ENCODE results near the gene UBE3C. TPM values are rescaled to one million over a fixed set of nuclear protein-coding genes. Genes with fewer than 3 reads are reported as not detected.
A peak's percentile ranks its signal among the peaks of the same experiment; 100 is the strongest.
"Not testable (repeated sequence)": the region's sequence is repeated elsewhere in the genome, so short reads cannot be mapped to it uniquely, and the experiment has no call there.

Gene UBE3C
- total RNA-seq, 2 donors from 2014 or later, result 58.8 to 75.9 TPM

DNA sequence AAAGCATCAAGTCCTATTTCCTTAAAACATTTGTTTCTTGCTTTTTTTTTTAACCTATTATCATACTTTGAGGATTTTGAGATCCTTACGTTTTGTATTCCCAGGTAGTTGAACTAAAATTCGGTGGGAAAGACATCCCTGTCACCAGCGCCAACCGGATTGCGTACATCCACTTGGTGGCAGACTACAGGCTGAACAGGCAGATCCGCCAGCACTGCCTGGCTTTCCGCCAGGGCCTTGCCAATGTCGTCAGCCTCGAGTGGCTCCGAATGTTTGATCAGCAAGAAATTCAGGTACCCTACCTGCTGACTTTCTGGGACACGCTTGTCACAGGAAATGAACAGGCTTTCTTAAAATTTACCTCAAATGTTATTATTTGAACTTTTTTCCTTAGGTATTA is 115.1 kb downstream of the UBE3C start:
- Mint-ChIP-seq H3K36me3 (ENCODE audit: low read depth) (peaks cover 82% of the 10 kb centered on the region), H3K9me3 (no peaks in the 10 kb centered on the region)

DNA sequence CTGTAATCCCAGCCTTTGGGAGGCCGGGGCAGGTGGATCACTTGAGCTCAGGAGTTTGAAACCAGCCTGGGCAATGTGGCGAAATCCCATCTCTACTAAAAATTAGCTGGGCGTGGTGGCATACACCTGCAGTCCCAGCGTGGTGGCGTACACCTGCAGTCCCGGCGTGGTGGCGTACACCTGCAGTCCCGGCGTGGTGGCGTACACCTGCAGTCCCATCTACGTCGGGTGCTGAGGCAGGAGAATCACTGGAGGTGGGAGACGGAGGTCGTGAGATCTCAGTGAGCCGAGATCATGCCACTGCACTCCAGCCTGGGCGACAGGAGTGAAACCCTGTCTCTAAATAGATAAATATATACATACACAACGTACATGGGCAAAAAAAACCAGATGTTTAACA is 116.1 kb downstream of the UBE3C start:
- H3K9me3 Mint-ChIP-seq; ATAC-seq (replicated peaks); H3K27ac Mint-ChIP-seq; H3K27me3 Mint-ChIP-seq; H3K4me1 Mint-ChIP-seq; H3K4me3 Mint-ChIP-seq: not testable (repeated sequence)
- peaks cover 82% of the 10 kb centered on the region for H3K36me3 Mint-ChIP-seq (ENCODE audit: low read depth)

More for the DNA sequence above, 115.1 kb downstream of the UBE3C start:
- no peaks in the 10 kb centered on the region for H3K27me3 Mint-ChIP-seq
- no peak overlapping the region for H3K4me3 Mint-ChIP-seq
- no peak overlapping the region for H3K27ac Mint-ChIP-seq
- no peaks in the 10 kb centered on the region for H3K4me1 Mint-ChIP-seq
- ATAC-seq (replicated peaks), result no peak

- Mint-ChIP-seq H3K9me3 (no peaks in the 10 kb centered on the region), H3K36me3 (ENCODE audit: low read depth) (peaks cover 82% of the 10 kb centered on the region), H3K27ac (no peak overlapping the region), H3K4me1 (no peaks in the 10 kb centered on the region), H3K4me3 (no peak overlapping the region), H3K27me3 (no peaks in the 10 kb centered on the region)
- no peak for ATAC-seq (replicated peaks)
Observed at GRCh38 chr7:157255201-157255606, 116.5 kb downstream of the UBE3C start.

- Mint-ChIP-seq H3K4me3 (no peak overlapping the region), H3K36me3 (ENCODE audit: low read depth) (peaks cover 96% of the 10 kb centered on the region), H3K27me3 (no peaks in the 10 kb centered on the region), H3K4me1 (no peaks in the 10 kb centered on the region), H3K9me3 (no peaks in the 10 kb centered on the region), H3K27ac (no peak overlapping the region)
- no peak for ATAC-seq (replicated peaks)
Observed at GRCh38 chr7:157263156-157263555, 124.4 kb downstream of the UBE3C start.

DNA sequence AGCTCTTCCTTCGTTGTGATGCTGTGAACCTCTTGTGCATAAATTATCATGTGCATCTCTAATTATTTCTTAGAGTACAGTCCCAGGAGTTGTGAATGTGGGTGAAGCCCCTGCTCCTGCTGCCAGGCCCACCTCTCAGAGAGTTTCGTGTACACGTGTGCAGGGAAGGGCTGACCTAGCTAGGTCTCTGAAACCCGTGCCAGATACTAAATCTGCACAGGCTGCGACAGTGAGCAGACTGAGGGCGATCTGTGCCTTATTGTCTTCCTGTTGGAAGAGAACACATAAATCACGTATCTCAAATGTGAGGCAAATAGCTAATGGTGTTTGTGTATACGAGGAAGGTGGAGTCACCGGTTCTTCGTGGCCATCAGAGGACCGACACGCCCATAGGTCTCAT is 126.3 kb downstream of the UBE3C start:
- no peaks in the 10 kb centered on the region for H3K9me3 Mint-ChIP-seq
- H3K4me1 Mint-ChIP-seq, result peaks cover 9% of the 10 kb centered on the region
- no peak overlapping the region for H3K27ac Mint-ChIP-seq
- H3K4me3 Mint-ChIP-seq, result no peak overlapping the region
- ATAC-seq (replicated peaks), result no peak
- peaks cover 93% of the 10 kb centered on the region for H3K36me3 Mint-ChIP-seq (ENCODE audit: low read depth)
- no peaks in the 10 kb centered on the region for H3K27me3 Mint-ChIP-seq

DNA sequence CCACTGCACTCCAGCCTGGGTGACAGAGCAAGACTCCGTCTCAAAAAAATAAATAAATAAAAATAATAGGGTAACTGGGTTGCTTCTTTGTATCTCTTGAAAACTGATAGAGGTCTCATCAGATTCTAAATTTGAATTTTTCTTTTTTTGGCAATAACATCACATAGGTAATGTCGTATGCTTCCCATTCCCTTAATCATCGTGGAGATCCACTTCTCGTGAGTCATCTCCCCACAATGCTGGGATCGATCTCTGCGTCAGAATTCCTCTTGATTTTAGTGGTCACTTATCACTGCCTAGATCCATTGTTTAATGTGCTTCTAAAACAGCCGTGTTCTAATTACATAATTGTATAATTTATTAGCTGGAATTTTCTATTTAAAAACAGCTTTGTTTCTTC is 127.5 kb downstream of the UBE3C start:
- no peaks in the 10 kb centered on the region for H3K9me3 Mint-ChIP-seq
- no peak for ATAC-seq (replicated peaks)
- no peak overlapping the region for H3K27ac Mint-ChIP-seq
- no peaks in the 10 kb centered on the region for H3K27me3 Mint-ChIP-seq
- peaks cover 93% of the 10 kb centered on the region for H3K36me3 Mint-ChIP-seq (ENCODE audit: low read depth)
- peaks cover 17% of the 10 kb centered on the region for H3K4me1 Mint-ChIP-seq
- H3K4me3 Mint-ChIP-seq, result no peak overlapping the region

- Mint-ChIP-seq H3K27ac (no peak overlapping the region), H3K4me1 (peaks cover 21% of the 10 kb centered on the region), H3K27me3 (no peaks in the 10 kb centered on the region), H3K36me3 (ENCODE audit: low read depth) (peaks cover 82% of the 10 kb centered on the region), H3K9me3 (no peaks in the 10 kb centered on the region), H3K4me3 (no peak overlapping the region)
- ATAC-seq (replicated peaks), result no peak
Observed at GRCh38 chr7:157267516-157267915, 128.8 kb downstream of the UBE3C start.

- Mint-ChIP-seq H3K36me3 (ENCODE audit: low read depth) (peaks cover 77% of the 10 kb centered on the region), H3K27me3 (no peaks in the 10 kb centered on the region), H3K4me1 (peaks cover 21% of the 10 kb centered on the region), H3K4me3 (no peak overlapping the region), H3K9me3 (no peaks in the 10 kb centered on the region), H3K27ac (no peak overlapping the region)
- ATAC-seq (replicated peaks), result no peak
Observed at GRCh38 chr7:157267956-157268355, 129.2 kb downstream of the UBE3C start.

DNA sequence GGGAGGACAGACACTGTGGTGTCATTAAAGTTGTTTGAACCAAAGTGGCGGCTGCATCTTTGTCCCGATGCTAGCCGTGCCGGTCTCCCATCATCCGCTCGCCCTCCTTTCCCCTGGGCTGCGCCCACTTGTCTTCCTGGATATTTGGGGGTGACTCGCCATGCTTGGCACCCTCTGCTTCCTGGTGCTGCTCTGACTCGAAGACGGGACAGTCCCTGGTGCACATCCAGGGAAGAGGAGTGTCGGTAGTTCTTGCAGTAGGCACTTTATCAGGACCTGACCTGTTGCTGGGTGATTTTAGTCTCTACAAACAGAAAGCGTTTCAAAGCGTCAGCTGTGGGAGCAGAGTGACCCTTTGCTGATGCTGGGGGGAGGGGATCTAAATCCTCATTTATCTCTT is 129.8 kb downstream of the UBE3C start:
- Mint-ChIP-seq H3K36me3 (ENCODE audit: low read depth) (peaks cover 71% of the 10 kb centered on the region), H3K27ac (peak overlapping the region; percentile 65), H3K4me1 (peaks cover 25% of the 10 kb centered on the region), H3K4me3 (no peak overlapping the region), H3K27me3 (no peaks in the 10 kb centered on the region), H3K9me3 (no peaks in the 10 kb centered on the region)
- ATAC-seq (replicated peaks), result no peak

DNA sequence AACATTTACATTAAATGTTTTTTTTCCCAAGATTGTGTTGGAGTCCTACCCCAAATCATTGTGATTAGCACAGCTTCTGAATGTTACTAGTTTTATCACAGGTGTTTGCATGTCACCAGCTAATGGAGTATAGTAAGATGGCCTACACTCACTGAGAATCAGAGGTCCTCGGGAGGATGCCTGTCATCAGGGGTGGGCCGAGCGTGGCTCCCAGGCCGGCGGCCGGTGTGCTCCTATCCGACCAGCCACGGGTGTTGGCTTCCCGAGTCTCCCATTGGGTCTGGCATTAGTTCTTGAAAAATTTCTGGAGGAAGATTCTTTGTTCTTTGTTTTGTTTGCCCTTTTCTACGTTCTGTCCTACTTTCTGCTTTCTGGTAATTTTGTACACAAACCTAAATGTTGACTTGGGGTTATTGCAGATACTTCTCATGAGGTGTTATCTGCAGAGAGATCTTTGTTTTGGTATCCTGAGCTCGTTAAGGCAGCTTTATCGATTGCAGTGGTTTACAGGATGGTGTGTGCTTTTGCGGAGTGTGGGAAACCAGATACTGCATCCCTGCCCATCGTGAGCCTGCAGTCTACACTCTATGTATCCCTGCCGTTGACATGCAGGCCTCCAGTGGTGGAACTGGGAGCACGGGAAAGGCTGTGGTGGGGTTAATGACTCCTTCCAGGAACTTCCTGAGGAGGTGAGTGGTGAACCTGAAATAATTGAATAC is 130.8 kb downstream of the UBE3C start:
- Mint-ChIP-seq H3K9me3 (no peaks in the 10 kb centered on the region), H3K4me1 (peaks cover 25% of the 10 kb centered on the region), H3K27me3 (no peaks in the 10 kb centered on the region), H3K4me3 (peak overlapping the region; percentile 24), H3K27ac (peak overlapping the region; percentile 51), H3K36me3 (ENCODE audit: low read depth) (peaks cover 62% of the 10 kb centered on the region)
- peak; percentile 11 for ATAC-seq (replicated peaks)

GRCh38 chr7:157270060-157270444 is 131.3 kb downstream of the UBE3C start:
- H3K4me3 Mint-ChIP-seq, result peak overlapping the region; percentile 24

GRCh38 chr7:157271315-157271990 is 132.7 kb downstream of the UBE3C start:
- ATAC-seq (replicated peaks), result no peak
- no peaks in the 10 kb centered on the region for H3K9me3 Mint-ChIP-seq
- peak overlapping the region; percentile 51 for H3K27ac Mint-ChIP-seq
- peaks cover 26% of the 10 kb centered on the region for H3K4me1 Mint-ChIP-seq
- peaks cover 43% of the 10 kb centered on the region for H3K36me3 Mint-ChIP-seq (ENCODE audit: low read depth)
- no peaks in the 10 kb centered on the region for H3K27me3 Mint-ChIP-seq
- no peak overlapping the region for H3K4me3 Mint-ChIP-seq

More at GRCh38 chr7:157270060-157270444, 131.3 kb downstream of the UBE3C start:
- ATAC-seq (replicated peaks), result no peak
- Mint-ChIP-seq H3K4me1 (peaks cover 25% of the 10 kb centered on the region), H3K36me3 (ENCODE audit: low read depth) (peaks cover 57% of the 10 kb centered on the region), H3K27me3 (no peaks in the 10 kb centered on the region), H3K27ac (peak overlapping the region; percentile 51), H3K9me3 (no peaks in the 10 kb centered on the region)

DNA sequence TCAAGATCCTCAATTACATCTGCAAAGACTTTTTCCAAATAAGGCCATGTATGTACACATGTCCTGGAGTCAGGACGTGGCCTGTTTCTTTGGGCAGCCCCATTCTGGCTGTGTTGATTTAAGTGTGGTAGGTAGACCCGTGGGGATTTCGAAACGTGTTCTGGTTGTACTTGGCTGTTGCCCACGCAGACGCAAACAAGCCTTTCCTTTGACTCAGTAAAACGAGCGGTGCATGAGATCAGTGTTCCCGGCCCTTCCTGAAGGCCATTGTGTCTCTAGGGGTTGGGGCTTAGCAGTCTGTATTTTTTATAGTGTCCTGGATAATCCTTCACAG is 133.2 kb downstream of the UBE3C start:
- Mint-ChIP-seq H3K27ac (peak overlapping the region; percentile 51), H3K27me3 (no peaks in the 10 kb centered on the region), H3K4me1 (peaks cover 29% of the 10 kb centered on the region), H3K36me3 (ENCODE audit: low read depth) (peaks cover 40% of the 10 kb centered on the region), H3K4me3 (no peak overlapping the region), H3K9me3 (no peaks in the 10 kb centered on the region)
- ATAC-seq (replicated peaks), result no peak

DNA sequence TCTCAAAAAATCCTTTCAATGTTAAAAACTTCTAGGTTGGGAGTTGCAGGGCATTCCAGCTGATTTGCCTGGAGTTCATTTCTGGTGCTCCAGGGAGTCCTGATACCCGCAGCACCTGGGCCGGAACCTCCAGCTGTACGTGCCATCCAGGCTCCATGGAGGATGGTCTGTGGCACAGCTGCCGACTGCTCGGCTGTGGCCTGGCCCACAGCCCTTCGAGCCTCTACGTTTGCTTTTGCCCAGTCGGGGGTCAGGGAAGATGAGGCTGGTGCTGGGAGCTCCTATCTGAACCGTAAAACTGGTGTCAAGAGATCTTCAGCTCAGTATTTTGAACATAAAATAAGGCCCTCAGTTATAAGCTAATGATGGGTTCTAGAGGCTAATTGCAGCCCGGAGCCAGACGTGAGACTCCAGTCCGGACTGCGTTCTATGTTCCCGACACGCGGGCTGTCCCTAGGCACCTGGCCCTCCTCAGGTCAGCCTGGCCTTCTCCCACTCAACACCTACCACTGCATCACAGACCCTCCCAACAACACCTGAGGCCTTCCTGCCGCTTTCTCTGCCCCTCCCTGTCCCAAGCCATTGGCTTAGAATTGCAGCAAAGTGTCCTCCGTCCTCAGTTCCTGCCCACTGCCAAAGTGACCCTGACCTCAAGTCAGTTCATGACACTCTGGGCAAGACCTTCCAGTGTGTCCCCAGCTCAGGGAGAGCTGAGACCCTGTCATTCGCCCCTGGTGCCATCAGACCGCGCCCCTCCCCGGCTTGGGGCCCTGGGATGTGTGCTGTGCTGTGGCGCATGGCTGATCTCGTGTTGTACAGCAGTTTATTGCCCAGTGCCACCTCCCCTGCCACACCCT is 133.9 kb downstream of the UBE3C start:
- no peaks in the 10 kb centered on the region for H3K27me3 Mint-ChIP-seq
- no peak overlapping the region for H3K4me3 Mint-ChIP-seq
- no peaks in the 10 kb centered on the region for H3K9me3 Mint-ChIP-seq
- peaks cover 33% of the 10 kb centered on the region for H3K4me1 Mint-ChIP-seq
- peaks cover 34% of the 10 kb centered on the region for H3K36me3 Mint-ChIP-seq (ENCODE audit: low read depth)
- H3K27ac Mint-ChIP-seq, result peak overlapping the region; percentile 51
- ATAC-seq (replicated peaks), result no peak
